Measurements from ENCODE around the gene SHKBP1. TPM values are rescaled to one million over a fixed set of nuclear protein-coding genes. Genes with fewer than 3 reads are reported as not detected.

The SHKBP1 gene
- total RNA-seq, 1 donor from 2014 or later = 14.8 TPM

DNA sequence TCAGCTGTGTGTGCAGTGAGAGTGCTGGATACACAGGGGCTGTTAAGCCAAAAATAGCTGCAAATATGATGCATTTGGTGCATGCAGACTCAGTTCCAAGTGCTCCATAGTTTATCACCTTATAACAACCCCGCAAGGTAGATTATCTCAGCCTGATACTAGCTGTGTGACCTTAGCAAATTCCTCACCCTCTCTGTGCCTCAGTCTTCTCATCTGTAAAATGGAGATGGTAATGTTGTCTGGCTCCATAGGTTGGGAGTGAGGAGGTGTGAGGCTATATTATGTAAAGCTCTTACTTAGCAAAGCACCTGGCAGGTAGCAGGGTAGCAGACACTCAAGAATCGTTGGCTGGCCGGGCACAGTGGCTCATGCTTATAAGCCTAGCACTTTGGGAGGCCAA is 23.8 kb upstream of the SHKBP1 start:
- no peak for DNase-seq
- Histone ChIP-seq H3K27ac (replicated peaks) (no peak overlapping the region), H3K27me3 (ENCODE audit: low read depth) (peaks cover 73% of the 10 kb centered on the region), H3K4me3 (no peak overlapping the region), H3K4me1 (no peaks in the 10 kb centered on the region), H3K9me3 (replicated peaks) (no peaks in the 10 kb centered on the region), H3K36me3 (no peaks in the 10 kb centered on the region)
- intact Hi-C loops (cut with micrococcal nuclease) = no loop called here
- TF ChIP-seq, protein P1, sequence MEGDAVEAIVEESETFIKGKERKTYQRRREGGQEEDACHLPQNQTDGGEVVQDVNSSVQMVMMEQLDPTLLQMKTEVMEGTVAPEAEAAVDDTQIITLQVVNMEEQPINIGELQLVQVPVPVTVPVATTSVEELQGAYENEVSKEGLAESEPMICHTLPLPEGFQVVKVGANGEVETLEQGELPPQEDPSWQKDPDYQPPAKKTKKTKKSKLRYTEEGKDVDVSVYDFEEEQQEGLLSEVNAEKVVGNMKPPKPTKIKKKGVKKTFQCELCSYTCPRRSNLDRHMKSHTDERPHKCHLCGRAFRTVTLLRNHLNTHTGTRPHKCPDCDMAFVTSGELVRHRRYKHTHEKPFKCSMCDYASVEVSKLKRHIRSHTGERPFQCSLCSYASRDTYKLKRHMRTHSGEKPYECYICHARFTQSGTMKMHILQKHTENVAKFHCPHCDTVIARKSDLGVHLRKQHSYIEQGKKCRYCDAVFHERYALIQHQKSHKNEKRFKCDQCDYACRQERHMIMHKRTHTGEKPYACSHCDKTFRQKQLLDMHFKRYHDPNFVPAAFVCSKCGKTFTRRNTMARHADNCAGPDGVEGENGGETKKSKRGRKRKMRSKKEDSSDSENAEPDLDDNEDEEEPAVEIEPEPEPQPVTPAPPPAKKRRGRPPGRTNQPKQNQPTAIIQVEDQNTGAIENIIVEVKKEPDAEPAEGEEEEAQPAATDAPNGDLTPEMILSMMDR (IDR thresholded peaks at IDR 0.05; ENCODE audit: borderline replicate concordance) = no peak

DNA sequence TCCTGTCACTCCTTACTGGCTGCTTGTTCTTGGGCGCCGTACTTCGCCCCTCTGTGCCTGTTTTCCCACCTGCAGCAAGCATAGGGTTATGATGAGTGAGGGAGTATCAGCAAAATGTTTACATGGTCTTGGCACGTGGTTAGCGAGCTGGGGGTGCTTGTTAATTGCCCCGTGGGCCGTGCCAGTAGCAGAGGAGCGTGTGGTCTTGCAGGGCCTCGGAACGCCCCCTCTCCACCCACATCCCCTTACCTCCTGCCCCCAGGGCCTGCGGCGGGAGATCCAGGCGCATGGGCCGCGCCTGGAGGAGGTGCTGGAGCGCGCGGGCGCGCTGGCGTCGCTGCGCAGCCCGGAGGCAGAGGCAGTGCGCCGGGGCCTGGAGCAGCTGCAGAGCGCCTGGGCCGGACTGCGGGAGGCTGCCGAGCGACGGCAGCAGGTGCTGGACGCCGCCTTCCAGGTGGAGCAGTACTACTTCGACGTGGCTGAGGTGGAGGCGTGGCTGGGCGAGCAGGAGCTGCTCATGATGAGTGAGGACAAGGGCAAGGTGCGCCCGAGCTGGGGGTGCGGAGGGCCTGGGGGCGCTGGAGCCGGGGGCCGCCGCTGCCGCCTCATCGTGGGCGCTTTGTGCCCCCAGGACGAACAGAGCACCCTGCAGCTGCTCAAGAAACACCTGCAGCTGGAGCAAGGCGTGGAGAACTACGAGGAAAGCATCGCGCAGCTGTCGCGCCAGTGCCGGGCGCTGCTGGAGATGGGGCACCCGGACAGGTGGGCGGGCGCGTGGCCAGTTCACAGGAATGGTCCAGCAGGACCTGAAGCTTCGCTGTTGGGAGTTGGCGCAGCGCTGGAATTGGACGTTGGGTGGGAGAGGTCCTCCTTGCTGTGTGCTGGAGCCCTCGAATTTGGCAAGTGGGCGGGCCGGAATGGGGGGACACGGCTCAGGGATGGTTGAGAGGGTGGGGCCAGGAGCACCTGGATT is 22.5 kb upstream of the SHKBP1 start:
- no peak for DNase-seq
- Histone ChIP-seq H3K9me3 (replicated peaks) (no peaks in the 10 kb centered on the region), H3K36me3 (no peaks in the 10 kb centered on the region), H3K27ac (replicated peaks) (no peak overlapping the region), H3K4me1 (no peaks in the 10 kb centered on the region), H3K4me3 (no peak overlapping the region), H3K27me3 (ENCODE audit: low read depth) (peaks cover 62% of the 10 kb centered on the region)
- TF ChIP-seq, protein P1 (IDR thresholded peaks at IDR 0.05; ENCODE audit: borderline replicate concordance) = no peak
- intact Hi-C loops (cut with micrococcal nuclease) = no loop called here

DNA sequence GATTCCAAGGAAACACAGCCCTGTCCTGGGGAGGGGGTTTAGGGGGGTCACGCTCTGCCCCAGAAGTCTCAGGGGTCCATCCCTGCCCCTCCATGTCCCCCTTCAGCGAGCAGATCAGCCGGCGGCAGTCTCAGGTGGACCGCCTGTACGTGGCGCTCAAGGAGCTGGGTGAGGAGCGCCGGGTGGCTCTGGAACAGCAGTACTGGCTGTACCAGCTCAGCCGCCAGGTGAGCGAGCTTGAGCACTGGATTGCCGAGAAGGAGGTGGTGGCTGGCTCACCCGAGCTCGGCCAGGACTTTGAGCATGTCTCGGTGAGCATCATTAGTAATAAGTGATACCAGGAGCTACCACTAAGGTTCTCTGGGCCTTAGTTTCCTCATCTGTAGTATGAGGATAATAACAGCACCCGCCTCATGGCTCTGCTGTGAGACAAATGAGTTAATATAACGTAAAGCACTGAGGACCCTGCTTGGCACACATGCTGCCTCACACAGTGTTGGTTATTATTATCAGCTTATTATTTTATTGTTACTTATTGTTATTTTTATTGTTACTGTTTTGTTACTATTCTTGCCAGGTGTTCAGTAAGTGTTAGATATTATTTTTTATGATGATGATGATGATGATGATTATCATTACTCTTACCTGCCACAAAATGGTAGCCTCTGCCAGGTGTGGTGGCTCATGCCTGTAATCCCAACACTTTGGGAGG is 20.5 kb upstream of the SHKBP1 start:
- no peaks in the 10 kb centered on the region for H3K4me1 ChIP-seq
- DNase-seq = no peak
- intact Hi-C loops (cut with micrococcal nuclease) = no loop called here
- no peak overlapping the region for H3K4me3 ChIP-seq
- TF ChIP-seq, protein P1 (IDR thresholded peaks at IDR 0.05; ENCODE audit: borderline replicate concordance) = no peak
- peaks cover 61% of the 10 kb centered on the region for H3K27me3 ChIP-seq (ENCODE audit: low read depth)
- H3K36me3 ChIP-seq = no peaks in the 10 kb centered on the region
- no peak overlapping the region for H3K27ac ChIP-seq (replicated peaks)
- H3K9me3 ChIP-seq (replicated peaks) = no peaks in the 10 kb centered on the region

DNA sequence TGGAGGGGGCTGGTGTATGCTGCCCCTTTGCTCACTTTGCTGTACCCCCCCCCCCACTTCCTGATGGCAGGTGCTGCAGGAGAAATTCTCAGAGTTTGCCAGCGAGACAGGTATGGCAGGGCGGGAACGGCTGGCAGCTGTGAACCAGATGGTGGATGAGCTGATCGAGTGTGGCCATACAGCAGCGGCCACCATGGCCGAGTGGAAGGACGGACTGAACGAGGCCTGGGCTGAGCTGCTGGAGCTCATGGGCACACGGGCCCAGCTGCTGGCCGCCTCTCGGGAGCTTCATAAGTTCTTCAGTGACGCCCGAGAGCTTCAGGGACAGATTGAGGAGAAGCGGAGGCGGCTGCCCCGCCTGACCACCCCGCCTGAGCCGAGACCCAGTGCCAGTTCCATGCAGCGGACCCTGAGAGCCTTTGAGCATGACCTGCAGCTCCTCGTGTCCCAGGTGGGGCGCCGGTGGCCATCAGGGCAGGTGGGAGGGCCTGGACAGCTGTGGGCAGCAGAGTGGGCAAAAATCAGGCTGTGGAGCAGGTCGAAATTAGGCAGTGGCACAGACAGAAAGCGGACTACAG is 19.6 kb upstream of the SHKBP1 start:
- Histone ChIP-seq H3K36me3 (no peaks in the 10 kb centered on the region), H3K27ac (replicated peaks) (no peak overlapping the region), H3K27me3 (ENCODE audit: low read depth) (peaks cover 65% of the 10 kb centered on the region), H3K9me3 (replicated peaks) (no peaks in the 10 kb centered on the region), H3K4me3 (no peak overlapping the region), H3K4me1 (no peaks in the 10 kb centered on the region)
- TF ChIP-seq, protein P1 (IDR thresholded peaks at IDR 0.05; ENCODE audit: borderline replicate concordance) = no peak
- no peak for DNase-seq
- intact Hi-C loops (cut with micrococcal nuclease) = no loop called here

DNA sequence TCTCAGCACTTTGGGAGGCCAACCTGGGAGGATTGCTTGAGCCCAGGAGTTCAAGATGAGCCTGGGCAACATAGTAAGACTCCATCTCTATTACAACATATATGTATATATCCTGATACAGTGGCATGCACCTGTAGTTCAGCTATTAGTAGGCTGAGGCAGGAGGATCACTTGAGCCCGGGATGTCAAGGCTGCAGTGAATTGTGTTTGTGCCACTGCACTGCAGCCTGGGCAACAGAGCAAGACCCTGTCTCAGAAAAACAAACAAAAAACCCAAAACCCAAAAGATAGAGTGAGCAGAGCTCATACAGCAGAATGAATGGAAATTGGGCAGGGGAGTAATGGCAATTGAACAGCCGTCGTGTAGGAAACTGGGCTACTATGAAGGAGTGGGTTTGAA is 17.3 kb upstream of the SHKBP1 start:
- Histone ChIP-seq H3K9me3 (replicated peaks) (no peaks in the 10 kb centered on the region), H3K4me3 (no peak overlapping the region), H3K36me3 (no peaks in the 10 kb centered on the region), H3K27ac (replicated peaks) (no peak overlapping the region), H3K27me3 (ENCODE audit: low read depth) (peaks cover 66% of the 10 kb centered on the region), H3K4me1 (no peaks in the 10 kb centered on the region)
- intact Hi-C loops (cut with micrococcal nuclease) = no loop called here
- no peak for DNase-seq
- TF ChIP-seq, protein P1 (IDR thresholded peaks at IDR 0.05; ENCODE audit: borderline replicate concordance) = no peak
